Heart right ventricle (tissue), 16 donors: ENCODE measurements around the gene ZFYVE21. TPM values are rescaled to one million over a fixed set of nuclear protein-coding genes. Genes with fewer than 3 reads are reported as not detected.

ENCODE experiments used
- ATAC-seq, 8 donors: fragments of 200-7000 bp; cut with Tn5 transposase; one replicate each; pipeline ENCODE4 v1.9.1; 2020; ENCODE audit warnings: mild to moderate bottlenecking in 8 of 8, moderate library complexity in 8 of 8, moderate number of reproducible peaks in 1 of 8
- DNase-seq, 2 donors: peaks; one replicate each; pipeline ENCODE4 v3.0.0-alpha.2; 2020
- H3K27ac ChIP-seq, 10 donors: fragments of 200-600 bp; sonication (generic) in 2 of 10; one replicate each; pipeline versions ENCODE4 v1.5.0 to v1.8.0; 2020 to 2022; ENCODE audit warnings: mild to moderate bottlenecking in 3 of 10
- H3K27me3 ChIP-seq, 7 donors: fragments of 200-600 bp; one replicate each; pipeline ENCODE4 v1.8.0; 2021 to 2022; ENCODE audit warnings: mild to moderate bottlenecking in 2 of 7
- H3K36me3 ChIP-seq, 9 donors: fragments of 200-600 bp; sonication (generic) in 1 of 9; one replicate each; pipeline versions ENCODE4 v1.5.0 to v1.8.0; 2020 to 2022; ENCODE audit warnings: mild to moderate bottlenecking in 2 of 9
- H3K4me1 ChIP-seq, 9 donors: fragments of 200-600 bp; sonication (generic) in 1 of 9; one replicate each; pipeline versions ENCODE4 v1.5.0 to v1.8.0; 2020 to 2022; ENCODE audit warnings: mild to moderate bottlenecking in 4 of 9
- H3K4me3 ChIP-seq, 10 donors: fragments of 200-600 bp; sonication (generic) in 2 of 10; one replicate each; pipeline versions ENCODE4 v1.5.0 to v1.8.0; 2020 to 2022; ENCODE audit warnings: mild to moderate bottlenecking in 7 of 10, moderate library complexity in 2 of 10
- H3K9me3 ChIP-seq, 11 donors: fragments of 200-600 bp in 10 of 11; sonication (generic) in 2 of 11; one replicate each; pipeline versions ENCODE4 v1.5.0 to v1.8.0; 2013 to 2022; ENCODE audit warnings: mild to moderate bottlenecking in 2 of 11, control low read depth in 1 of 11, moderate library complexity in 1 of 11
- WGBS, 2 donors: extraction: QIAGEN DNeasy Blood & Tissue Kit; methylation state at CpG; one replicate each; pipeline ENCODE4 v1.1.7; 2013; ENCODE audit warnings: inconsistent platforms in 1 of 2; 5-methylcytosine and 5-hydroxymethylcytosine counted together
- intact Hi-C, 10 donors: fragments of 100-400 bp; cut with DNase I; formaldehyde crosslinking; loops; one replicate each; pipeline versions ENCODE4 v1.11.1 to v1.14.2; 2022
- polyA plus RNA-seq, 2 donors: library from polyadenylated mRNA; stranded (reverse); fragments of 200-250 nt; gene quantifications; one replicate each; pipeline ENCODE4 v1.2.3, GENCODE V29; 2013
- total RNA-seq, 10 donors: library from RNA; stranded (reverse); fragmentation: NEBNext Ultra II Directional in 3 of 10; extraction: Animal tissue kit (Norgen Biotek cat#: 25700) in 3 of 10; gene quantifications; one replicate each; pipeline versions ENCODE4 v1.2.1 to v1.2.4, GENCODE V29; 2021 to 2023
- TF ChIP-seq, protein P1 (sequence below), 9 donors: fragments of 200-600 bp; sonication (generic) in 2 of 9; IDR thresholded peaks; one replicate each; pipeline versions ENCODE4 v1.5.0 to v1.8.0; 2021 to 2022; ENCODE audit warnings: antibody characterized with exemption in 9 of 9, mild to moderate bottlenecking in 5 of 9, moderate library complexity in 1 of 9
- donor health status: Arrhythmogenic right ventricular cardiomyopathy.
- donor health status: ischemic (EF 13 %, LVEDD 7.1; RV severe dilation, severe dysfunction).
- donor health status: healthy with polysubstance abuse.
- donor health status: DM: no; HTN: yes; CAD: no.
- donor health status: DM: no; HTN: no; CAD: no.
- donor health status: ischemic (EF 25% LVEDD 6.9; RV normal size, moderate dysfunction).
- donor health status: ischemic (EF 25% LVEDD 5.7; RV mildly dilated, moderate dysfunction).
- donor health status: healthy.
- donor health status: DM: yes; HTN: yes; CAD: no.
- donor health status: Ischemic cardiomyopathy.
- donor health status: ischemic (EF 35%, LVEDD 5.7; RV mildly dilated, moderate dysfunction).
- donor health status: nonischemic (EF 11% LVEDD 7.7; RV severe dilation, severe dysfunction).
- donor health status: DM: yes; HTN: yes; CAD: no.
- donor health status: PGD.
- donor health status: ischemic (EF 29% LVEDD 5.4; RV normal size, mild dysfunction).
- donor health status: nonischemic (EF 23%, LVEDD 6.1; RV moderate dilation, normal function).

ZFYVE21 gene
- total and polyA plus RNA-seq, 12 donors: 43.5 to 88.8 (median 54.5) TPM

DNA sequence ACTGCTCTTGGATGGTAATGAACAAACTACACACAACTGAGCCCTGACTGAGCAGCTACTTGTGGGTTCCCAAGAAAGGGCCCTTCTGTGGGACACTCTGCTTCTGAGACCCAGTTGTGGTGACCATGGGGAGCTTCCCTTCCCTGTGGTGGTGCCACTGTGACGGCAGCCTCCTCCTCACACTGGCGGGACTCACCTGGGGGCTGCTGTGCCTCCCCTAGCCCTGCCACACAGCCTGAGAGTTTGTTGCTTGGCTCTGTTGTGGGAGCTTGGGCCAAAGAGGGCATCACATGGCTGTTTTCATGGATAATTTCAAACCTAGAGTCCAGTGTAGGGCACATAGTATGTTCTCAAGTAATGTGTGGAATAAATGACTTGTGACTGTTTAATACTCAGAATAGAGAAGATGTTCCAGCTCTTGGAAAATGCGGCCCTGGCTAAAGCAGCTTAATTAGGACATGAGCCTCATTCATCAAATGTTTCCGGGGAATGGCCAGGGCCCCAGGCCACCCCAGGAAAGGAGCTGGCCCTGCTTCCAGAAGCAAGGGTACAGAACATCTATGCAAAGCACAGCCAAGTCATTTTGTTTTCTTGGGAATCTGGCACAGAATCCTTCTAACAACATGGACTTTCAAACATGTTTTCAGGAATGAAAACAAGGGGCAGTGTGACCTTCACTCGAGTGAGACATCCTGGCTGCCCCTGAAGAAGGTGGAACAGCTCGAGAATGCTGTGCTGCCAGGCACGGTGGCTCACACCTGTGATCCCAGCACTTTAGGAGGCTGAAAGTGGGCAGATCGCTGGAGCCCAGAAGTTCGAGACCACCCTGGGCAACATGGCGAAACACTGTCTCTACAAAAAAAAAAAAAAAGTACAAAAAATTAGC lies 21.2 kb downstream of the ZFYVE21 start:
- intact Hi-C loops: no loop called here
- peak in 1 of 8 donors; percentile 41 for ATAC-seq
- no peak for DNase-seq
- Histone ChIP-seq H3K36me3 (peaks cover 0 to 99% (median 55%) of the 10 kb centered on the region in 9 donors), H3K27me3 (no peaks in the 10 kb centered on the region), H3K4me1 (peaks cover 4 to 42% (median 21%) of the 10 kb centered on the region in 9 donors), H3K27ac (peak overlapping the region in 3 of 10 donors; percentile 2 to 36 (median 29)), H3K9me3 (no peaks in the 10 kb centered on the region), H3K4me3 (no peak overlapping the region)
- TF ChIP-seq, protein P1, sequence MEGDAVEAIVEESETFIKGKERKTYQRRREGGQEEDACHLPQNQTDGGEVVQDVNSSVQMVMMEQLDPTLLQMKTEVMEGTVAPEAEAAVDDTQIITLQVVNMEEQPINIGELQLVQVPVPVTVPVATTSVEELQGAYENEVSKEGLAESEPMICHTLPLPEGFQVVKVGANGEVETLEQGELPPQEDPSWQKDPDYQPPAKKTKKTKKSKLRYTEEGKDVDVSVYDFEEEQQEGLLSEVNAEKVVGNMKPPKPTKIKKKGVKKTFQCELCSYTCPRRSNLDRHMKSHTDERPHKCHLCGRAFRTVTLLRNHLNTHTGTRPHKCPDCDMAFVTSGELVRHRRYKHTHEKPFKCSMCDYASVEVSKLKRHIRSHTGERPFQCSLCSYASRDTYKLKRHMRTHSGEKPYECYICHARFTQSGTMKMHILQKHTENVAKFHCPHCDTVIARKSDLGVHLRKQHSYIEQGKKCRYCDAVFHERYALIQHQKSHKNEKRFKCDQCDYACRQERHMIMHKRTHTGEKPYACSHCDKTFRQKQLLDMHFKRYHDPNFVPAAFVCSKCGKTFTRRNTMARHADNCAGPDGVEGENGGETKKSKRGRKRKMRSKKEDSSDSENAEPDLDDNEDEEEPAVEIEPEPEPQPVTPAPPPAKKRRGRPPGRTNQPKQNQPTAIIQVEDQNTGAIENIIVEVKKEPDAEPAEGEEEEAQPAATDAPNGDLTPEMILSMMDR (IDR thresholded peaks at IDR 0.05): no peak
- WGBS, 2 donors: 78 to 86% methylated on average over 10 of the region's 10 CpGs

DNA sequence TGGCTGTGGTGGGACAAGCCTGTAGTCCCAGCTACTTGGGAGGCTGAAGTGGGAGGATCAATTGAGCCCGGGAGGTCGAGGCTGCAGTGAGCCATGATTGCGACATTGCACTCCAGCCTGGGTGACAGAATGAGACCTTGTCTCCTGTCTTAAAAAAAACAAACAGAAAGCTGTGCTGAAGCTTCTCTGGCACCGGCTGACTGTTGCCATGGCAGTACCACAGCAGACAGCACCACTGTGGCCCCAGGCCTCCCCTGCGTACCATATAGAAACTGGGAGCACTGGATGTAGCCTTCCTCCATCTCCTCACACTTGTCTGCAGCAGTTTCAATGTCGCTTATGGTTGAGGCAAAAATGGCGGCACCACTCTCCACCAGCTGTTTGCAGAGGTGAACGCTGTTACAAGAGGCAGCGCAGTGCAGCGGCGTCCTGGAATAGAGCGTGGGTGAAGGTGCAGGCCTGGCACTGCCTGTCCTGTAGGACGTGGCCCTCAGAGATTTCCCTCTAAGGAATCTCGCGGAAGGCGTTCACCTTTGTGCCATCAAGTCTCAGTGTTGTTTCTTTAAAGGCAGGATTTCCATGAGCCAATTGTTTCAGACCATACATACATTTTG lies 21.9 kb downstream of the ZFYVE21 start:
- no peak for ATAC-seq
- no peak overlapping the region for H3K27ac ChIP-seq
- DNase-seq: no peak
- intact Hi-C loops: no loop called here
- 93% methylated on average over 16 of the region's 16 CpGs for WGBS, 2 donors
- no peaks in the 10 kb centered on the region for H3K27me3 ChIP-seq
- no peak overlapping the region for H3K4me3 ChIP-seq
- TF ChIP-seq, protein P1 (IDR thresholded peaks at IDR 0.05): no peak
- H3K36me3 ChIP-seq: peaks cover 0 to 100% (median 51%) of the 10 kb centered on the region in 9 donors
- no peaks in the 10 kb centered on the region for H3K9me3 ChIP-seq
- peaks cover 4 to 45% (median 21%) of the 10 kb centered on the region in 9 donors for H3K4me1 ChIP-seq

GRCh38 chr14:103738166-103738565 lies 22.6 kb downstream of the ZFYVE21 start:
- H3K9me3 ChIP-seq: no peaks in the 10 kb centered on the region
- H3K4me3 ChIP-seq: no peak overlapping the region
- peaks cover 4 to 42% (median 21%) of the 10 kb centered on the region in 9 donors for H3K4me1 ChIP-seq
- intact Hi-C loops: no loop called here
- DNase-seq (no peak), ATAC-seq (no peak)
- WGBS, 2 donors: 83 to 84% methylated on average over 10 of the region's 10 CpGs
- H3K27ac ChIP-seq: no peak overlapping the region
- peaks cover 0 to 100% (median 45%) of the 10 kb centered on the region in 9 donors for H3K36me3 ChIP-seq
- H3K27me3 ChIP-seq: no peaks in the 10 kb centered on the region
- TF ChIP-seq, protein P1 (IDR thresholded peaks at IDR 0.05): no peak

GRCh38 chr14:103738701-103739451 lies 23.3 kb downstream of the ZFYVE21 start:
- Histone ChIP-seq H3K4me1 (peaks cover 4 to 35% (median 21%) of the 10 kb centered on the region in 9 donors), H3K36me3 (peaks cover 2 to 100% (median 39%) of the 10 kb centered on the region in 9 donors), H3K4me3 (no peak overlapping the region), H3K27ac (no peak overlapping the region), H3K27me3 (no peaks in the 10 kb centered on the region), H3K9me3 (no peaks in the 10 kb centered on the region)
- TF ChIP-seq, protein P1 (IDR thresholded peaks at IDR 0.05): no peak
- ATAC-seq (peak in 1 of 8 donors; percentile 14), DNase-seq (no peak)
- intact Hi-C loops: no loop called here
- WGBS, 2 donors: 87 to 88% methylated on average over 34 of the region's 34 CpGs
